ENCODE measurements around the gene PDE9A. TPM values are rescaled to one million over a fixed set of nuclear protein-coding genes. Genes with fewer than 3 reads are reported as not detected.

The PDE9A gene
- total RNA-seq, 4 donors from 2014 or later: 2.4 to 9.0 (median 3.7) TPM

DNA sequence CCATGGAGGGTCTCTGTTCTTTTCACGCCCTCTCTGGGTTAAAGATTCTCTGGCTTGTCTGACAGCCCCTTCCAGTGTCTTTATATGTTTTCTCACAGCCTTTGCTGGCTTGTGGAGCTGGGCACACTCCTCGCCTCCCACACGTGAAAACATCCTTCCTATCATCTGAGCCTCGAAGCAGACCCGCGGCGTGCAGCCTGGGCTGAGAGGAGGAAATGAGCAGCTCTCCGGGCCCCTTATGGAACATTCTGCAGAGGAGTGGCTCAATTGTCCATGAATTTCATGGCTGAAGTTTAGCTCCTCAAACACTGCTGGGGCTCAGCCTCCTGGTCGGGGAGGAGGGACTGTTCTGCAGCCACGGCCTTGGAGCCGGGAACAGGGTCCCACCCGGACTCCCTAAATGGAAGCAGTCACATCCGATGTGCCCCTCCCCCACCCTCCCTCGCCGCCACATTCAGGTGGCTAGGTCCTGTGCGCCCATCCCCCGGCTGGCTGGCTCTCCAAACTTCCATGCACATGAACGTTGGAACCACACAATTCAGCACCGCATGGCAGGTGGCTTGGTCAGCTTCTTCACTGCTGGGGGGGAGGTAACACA is 15.1 kb upstream of the PDE9A start:
- TF ChIP-seq, protein P1, sequence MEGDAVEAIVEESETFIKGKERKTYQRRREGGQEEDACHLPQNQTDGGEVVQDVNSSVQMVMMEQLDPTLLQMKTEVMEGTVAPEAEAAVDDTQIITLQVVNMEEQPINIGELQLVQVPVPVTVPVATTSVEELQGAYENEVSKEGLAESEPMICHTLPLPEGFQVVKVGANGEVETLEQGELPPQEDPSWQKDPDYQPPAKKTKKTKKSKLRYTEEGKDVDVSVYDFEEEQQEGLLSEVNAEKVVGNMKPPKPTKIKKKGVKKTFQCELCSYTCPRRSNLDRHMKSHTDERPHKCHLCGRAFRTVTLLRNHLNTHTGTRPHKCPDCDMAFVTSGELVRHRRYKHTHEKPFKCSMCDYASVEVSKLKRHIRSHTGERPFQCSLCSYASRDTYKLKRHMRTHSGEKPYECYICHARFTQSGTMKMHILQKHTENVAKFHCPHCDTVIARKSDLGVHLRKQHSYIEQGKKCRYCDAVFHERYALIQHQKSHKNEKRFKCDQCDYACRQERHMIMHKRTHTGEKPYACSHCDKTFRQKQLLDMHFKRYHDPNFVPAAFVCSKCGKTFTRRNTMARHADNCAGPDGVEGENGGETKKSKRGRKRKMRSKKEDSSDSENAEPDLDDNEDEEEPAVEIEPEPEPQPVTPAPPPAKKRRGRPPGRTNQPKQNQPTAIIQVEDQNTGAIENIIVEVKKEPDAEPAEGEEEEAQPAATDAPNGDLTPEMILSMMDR (IDR thresholded peaks at IDR 0.05; ENCODE audit: low read depth): no peak

DNA sequence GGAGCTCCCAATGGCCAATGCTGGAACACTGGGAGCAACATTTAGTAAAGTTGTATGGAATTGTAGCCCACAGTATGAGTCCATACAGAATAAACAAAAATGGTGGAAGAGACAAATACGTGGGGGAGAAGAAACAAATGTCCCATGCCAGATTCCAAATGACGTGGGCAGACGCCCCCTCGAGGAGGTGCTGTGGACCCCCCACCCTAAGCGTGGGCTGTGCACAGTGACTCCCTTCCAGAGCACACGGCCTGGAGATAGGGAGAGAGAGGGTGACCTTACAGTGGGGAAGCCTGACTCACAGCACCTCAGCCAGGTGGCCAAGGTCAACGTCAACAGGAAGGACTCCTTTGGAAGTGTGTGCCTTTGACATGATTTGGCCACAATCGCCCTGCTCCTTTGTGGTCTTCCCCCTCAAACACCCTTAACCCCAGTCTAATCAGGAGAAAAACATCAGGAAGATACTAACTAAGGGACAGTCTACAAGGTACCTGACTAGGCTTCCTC is 13.7 kb upstream of the PDE9A start:
- TF ChIP-seq, protein P1 (IDR thresholded peaks at IDR 0.05; ENCODE audit: low read depth): no peak

DNA sequence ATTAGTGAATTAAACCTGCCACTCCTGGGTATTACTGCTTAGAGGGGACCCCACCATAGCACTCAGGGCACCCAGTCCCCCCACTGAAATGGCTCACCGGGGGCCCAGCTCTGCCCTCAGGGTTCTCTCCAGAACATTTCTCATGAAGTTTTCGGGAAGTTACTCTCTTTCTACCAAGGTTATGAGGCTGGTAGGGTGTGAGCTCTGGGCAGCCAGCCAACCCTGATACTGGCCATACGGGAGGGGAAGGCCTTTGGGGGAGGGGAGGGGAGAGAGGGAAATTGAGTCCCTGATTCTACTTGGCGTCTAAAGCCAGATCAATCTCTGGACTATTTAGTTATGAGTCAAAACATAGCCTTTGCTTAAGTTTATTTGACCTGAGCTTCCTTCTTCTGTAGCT is 12.9 kb upstream of the PDE9A start:
- TF ChIP-seq, protein P1 (IDR thresholded peaks at IDR 0.05; ENCODE audit: low read depth): no peak

DNA sequence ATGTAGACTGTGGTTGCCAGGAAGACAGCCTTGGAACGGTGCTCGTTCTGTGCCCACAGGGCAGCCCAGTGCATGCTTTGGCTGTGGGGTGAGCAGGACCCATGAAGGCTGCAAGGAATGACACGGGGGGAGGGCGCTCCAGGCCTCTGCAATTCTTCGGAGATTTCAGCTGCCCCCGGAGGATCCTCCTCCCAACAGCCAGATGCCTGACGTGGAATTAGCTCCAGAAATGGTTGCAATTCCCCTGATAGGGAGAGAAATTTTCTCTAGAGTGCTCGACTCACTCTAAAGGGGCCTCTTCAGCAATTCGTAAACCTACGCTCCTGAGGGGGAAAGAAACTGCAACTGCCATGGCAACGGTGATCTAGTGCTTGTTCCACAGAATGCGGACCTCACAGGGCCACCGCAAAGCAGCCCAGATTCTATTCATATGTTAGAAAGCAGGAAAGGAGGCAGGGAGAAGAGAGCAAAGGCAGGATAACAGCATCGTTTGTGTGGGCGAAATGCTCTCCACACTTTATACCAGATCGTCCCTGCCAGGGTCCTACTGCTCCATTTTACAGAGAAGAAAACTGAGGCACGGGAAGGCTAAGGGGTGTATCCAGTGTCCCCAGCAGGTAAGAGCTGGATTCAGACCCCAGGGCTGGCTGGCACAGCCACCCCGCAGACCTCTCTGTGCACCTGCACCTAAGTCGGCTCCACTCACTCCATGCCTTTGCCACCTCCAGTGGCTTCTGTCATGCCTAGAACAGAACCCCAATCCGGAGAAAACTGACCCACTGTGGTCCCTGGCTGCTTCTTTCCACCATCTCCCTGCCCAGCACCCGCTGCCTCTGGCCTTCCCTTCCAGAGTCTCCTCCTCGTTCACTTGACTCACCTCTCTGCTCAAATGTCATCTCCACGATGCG is 11.9 kb upstream of the PDE9A start:
- TF ChIP-seq, protein P1 (IDR thresholded peaks at IDR 0.05; ENCODE audit: low read depth): no peak

DNA sequence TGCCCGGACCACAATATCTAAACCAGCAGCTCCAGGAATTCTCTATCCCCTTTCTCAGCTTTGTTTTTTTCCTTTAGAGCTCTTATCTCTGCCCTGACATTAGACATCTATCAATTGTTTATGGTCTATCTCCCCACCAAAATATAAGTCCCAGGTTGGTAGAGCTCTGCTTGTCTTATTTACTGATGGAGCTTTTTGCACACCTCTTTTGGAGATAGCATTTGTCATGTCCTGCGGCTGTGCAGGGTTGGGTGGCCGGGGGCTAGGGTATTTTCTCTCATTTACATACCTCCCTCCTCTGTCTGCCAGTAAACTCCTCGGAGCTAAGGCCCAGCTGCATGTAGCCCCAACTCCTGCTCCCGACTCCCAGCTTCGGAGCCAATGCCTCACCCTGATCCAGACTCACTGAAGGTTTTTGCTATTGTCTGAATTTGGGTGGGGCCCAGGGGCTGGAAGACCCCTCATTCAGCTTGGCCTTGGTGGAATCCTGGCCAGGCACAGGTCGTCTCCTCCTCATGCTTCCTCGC is 11.1 kb upstream of the PDE9A start:
- TF ChIP-seq, protein P1 (IDR thresholded peaks at IDR 0.05; ENCODE audit: low read depth): no peak

DNA sequence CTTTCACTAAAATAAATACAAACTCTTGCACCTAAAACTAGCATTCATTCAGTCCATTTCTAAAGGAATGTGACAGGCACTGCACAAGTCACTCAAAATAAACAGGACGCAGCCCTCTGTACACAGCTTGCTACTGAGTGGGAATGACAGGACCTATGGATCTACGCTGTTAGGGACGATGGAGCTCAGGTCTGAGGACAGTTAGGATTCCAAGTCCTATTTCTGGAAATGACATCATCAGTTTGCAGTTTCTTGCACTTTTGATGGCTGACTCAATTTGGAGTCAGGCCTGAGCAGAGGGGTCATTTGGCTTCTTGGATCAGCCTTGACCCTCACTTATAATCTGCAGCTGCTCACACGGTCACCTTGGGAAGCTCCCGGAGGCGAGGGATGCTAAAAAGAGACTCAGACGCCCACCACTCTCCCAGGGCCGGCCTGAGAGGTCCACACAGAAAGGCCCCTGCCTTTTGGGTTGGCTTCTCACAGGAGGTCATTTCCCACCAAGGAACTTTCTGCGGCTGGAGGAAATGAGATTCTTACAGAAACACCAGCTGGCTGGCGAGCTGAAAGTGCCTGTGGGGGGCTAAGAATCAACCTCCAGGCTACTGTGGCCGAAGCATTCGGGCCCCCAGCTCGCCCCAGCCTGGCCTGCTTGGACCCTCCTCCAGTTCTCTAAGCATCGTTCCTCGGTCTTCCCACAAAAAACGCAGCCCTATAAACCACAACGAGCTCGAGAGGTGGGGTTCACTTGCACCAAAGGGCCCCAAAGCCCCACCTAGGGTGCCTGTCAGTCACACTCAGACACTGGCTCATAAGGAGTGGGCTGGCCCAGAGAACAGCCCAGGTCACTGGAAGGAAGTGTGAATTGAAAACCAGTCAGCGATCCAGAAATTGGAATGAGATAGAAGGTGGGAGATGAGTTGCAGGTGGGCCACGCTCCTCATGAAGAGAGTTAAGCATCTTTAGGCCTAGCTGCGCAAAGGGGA is 8.9 kb upstream of the PDE9A start:
- TF ChIP-seq, protein P1 (IDR thresholded peaks at IDR 0.05; ENCODE audit: low read depth): no peak
